GM10847 (cell line): ENCODE data around the gene BCORL1.

Source experiments
- POLR2A ChIP-seq: IDR thresholded peaks from 2 replicates; pipeline ENCODE4 v1.6.1; 2011; ENCODE audit not compliant: insufficient read length; ENCODE audit errors: extremely low read depth

The BCORL1 gene

GRCh38 chrX:130030826-130031225 is 48.4 kb downstream of the BCORL1 start:
- TF ChIP-seq POLR2A, result no peak

GRCh38 chrX:130032552-130032951 is 50.1 kb downstream of the BCORL1 start:
- no peak for TF ChIP-seq POLR2A

DNA sequence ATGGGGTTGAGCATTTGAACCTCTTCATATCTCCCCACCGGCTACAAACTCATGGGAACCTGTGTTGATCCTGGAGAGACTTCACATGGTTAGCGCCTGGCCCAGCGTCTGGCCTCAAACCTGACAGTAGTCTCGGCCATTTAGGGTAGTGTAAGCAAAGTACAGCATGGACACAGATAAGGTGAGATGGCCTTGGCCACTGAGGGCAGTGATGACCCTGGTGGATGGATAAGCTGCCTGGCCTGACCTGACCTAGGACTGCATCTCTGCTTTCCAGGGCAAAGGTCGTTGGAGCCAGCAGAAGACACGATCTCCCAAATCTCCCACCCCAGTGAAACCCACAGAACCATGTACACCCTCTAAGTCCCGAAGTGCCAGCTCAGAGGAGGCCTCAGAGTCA is 51.7 kb downstream of the BCORL1 start:
- TF ChIP-seq POLR2A, result no peak

- no peak for TF ChIP-seq POLR2A
These were observed 57.4 kb downstream of the BCORL1 start for GRCh38 chrX:130039847-130040246.

DNA sequence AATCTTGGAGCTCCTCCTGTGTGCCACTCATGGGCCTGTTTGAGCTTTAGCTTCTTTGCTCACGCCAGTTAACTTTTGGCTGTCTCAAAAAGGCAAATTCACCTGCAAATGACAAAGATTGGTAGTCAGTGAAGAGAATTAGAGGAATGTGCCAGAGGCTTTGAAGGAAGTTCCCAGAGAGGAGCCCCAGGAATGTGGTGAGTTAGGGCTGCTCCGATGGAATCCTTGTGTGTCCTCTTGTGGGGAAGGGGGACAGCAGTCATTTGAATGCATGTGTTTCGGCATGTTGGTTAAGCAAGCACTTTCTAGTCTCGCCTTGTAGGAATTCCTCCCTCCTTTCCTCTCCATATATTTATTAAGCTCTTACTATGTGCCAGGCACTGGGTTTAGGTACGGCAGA is 65.0 kb downstream of the BCORL1 start:
- TF ChIP-seq POLR2A, result no peak

DNA sequence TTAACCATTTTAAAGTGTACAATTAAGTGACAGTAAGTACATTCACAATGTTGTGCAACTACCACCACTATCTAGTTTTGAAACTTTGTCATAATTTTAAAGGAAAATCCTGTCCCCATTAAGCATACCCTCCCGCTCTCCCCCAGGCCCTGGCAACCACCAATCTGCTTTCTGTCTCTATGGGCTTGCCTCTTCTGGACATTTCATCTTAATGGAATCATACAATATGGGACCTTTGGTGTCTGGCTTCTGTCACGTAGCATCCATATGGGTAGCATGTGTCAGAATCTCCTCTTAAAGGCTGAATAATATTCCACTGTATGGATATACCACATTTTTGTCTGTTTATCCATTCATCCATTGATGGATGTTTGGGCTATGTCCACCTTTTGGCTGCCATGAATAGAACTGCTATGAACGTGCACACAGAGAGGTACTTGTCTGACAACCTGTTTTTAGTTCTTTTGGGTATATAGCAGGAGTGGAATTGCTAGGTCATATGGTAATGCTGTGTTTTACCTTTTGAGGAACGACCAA is 66.3 kb downstream of the BCORL1 start:
- no peak for TF ChIP-seq POLR2A

DNA sequence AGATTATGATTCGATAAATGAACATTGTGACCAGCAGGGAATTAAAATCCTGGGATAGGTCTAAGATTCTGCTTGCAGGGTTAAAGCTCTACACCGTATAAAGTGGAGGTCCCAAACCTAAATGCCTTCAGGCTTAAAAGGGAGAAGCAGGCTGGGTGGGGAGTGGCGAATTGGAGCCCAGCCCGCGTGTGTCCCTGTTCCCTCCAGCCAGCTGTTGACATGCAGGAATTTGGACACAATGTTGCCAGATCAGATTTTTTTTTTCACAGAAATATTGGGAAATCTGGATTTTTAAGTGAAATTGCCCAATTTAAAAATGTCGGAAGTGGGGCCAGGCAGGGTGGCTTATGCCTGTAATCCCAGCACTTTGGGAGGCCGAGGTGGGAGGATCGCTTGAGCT is 67.4 kb downstream of the BCORL1 start:
- TF ChIP-seq POLR2A, result no peak

- no peak for TF ChIP-seq POLR2A
These were observed 68.9 kb downstream of the BCORL1 start for GRCh38 chrX:130051176-130051845.

DNA sequence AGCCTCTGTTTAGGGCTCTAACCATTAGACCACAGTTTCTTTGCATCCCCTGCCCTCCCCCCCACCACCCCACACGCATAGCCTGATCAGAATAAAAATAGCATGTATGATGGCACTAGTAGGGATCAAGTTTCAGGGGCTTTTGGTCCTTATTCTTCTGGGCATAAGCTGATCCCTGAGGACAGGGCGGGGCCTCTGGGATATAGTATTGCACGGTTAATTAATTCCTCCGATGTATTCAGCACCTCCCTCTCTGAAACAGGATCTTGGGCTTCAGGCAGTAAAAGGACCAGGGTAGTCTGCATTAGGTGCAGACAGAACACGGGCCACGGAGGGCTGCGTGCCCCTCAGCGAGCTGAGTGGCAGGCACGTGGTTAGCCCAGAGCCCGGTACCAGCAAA is 70.8 kb downstream of the BCORL1 start:
- TF ChIP-seq POLR2A, result no peak

GRCh38 chrX:130055103-130055502 is 72.7 kb downstream of the BCORL1 start:
- no peak for TF ChIP-seq POLR2A

- no peak for TF ChIP-seq POLR2A
These were observed 73.5 kb downstream of the BCORL1 start for GRCh38 chrX:130055899-130056298.

GRCh38 chrX:130057209-130057608 is 74.8 kb downstream of the BCORL1 start:
- TF ChIP-seq POLR2A, result no peak

DNA sequence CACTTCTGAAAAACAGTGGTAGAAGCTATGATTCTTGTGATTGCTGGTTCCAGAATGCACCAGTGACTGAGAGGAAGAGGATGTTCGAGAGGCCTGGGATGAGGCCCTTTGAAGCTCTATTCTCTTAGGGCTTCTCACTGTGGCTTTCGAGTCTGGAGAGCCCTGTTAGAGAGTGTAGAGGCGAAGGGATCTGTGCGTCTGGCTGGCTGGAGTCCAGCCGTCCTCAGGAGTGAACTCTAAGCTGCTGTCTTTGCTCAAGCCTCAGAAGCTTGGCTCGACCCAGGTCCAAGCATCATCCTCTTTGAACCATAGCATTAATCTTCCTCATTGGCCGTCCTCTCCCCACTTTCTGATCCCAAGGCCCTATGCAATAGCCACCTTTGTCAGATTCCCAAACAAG is 76.2 kb downstream of the BCORL1 start:
- TF ChIP-seq POLR2A, result no peak

- no peak for TF ChIP-seq POLR2A
These were observed 78.0 kb downstream of the BCORL1 start for GRCh38 chrX:130060122-130061069.

GRCh38 chrX:130066975-130067615 is 84.7 kb downstream of the BCORL1 start:
- TF ChIP-seq POLR2A, result no peak

GRCh38 chrX:130071611-130072344 is 89.3 kb downstream of the BCORL1 start:
- TF ChIP-seq POLR2A, result no peak

DNA sequence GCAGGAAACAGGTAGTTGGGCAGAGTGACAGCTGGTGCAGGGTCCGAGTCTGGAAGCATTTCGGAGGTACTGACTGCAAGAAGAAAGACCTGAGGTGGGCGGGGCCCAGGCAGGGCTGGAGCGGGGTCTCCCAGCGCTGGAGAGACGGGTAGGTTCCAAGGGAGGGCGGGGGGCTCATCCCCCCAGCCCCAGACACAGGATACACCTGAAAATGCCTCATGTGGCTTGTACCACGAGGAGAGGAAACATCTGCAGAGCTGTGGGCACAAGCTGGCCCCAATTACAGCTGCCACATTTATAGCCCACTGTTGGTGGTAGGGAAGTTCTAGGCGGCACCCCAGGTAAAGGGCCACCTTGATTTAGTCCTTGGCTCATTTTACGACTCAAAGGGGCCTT is 89.9 kb downstream of the BCORL1 start:
- no peak for TF ChIP-seq POLR2A
